Measurements from ENCODE around the gene CEP104.

CEP104 gene

DNA sequence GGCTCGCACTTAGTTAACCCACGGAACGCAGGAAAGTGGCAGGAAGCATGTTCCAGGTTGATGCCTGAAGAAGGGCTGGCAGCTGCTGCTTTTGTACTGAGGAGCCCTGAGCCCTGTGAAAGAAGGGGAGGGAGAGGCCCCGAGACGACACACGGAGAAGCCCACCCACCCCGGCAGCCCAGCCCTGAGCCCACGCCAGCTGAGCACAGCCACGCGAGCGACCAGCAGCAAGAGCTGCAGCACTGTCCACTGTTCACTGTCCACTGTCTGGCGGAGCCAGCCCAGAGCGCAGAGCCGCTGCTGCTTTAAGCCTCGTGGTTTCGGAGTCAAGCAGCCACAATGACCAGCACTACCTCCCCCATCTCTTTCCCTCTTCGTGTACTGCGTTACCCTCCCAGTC lies 66.1 kb downstream of the CEP104 start:
- DNase-seq: no peak

- no peak for DNase-seq
Measured at GRCh38 chr1:3790500-3790923, 66.5 kb downstream of the CEP104 start.

GRCh38 chr1:3789421-3790300 lies 67.3 kb downstream of the CEP104 start:
- no peak for DNase-seq

- DNase-seq: no peak
Measured at GRCh38 chr1:3788756-3789420, 68.1 kb downstream of the CEP104 start.

GRCh38 chr1:3787745-3788605 lies 69.0 kb downstream of the CEP104 start:
- DNase-seq: no peak

DNA sequence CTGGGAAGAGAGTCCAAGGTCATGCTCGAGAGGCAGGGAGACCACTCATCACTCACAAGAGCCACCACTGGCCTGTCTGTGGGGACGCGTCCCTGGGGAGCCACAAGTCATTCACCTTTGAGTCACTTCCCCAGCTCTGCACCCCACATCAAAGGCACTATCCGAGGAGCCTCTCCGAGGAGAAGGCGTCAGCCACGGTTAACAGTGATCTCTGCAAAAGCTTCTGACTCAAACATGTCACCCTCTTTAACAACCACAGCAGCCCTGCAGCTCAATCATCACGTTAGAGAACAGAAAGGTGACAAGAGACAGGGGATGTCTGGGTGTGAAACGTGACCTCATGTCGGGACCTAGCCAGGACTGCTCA lies 69.7 kb downstream of the CEP104 start:
- DNase-seq: no peak

DNA sequence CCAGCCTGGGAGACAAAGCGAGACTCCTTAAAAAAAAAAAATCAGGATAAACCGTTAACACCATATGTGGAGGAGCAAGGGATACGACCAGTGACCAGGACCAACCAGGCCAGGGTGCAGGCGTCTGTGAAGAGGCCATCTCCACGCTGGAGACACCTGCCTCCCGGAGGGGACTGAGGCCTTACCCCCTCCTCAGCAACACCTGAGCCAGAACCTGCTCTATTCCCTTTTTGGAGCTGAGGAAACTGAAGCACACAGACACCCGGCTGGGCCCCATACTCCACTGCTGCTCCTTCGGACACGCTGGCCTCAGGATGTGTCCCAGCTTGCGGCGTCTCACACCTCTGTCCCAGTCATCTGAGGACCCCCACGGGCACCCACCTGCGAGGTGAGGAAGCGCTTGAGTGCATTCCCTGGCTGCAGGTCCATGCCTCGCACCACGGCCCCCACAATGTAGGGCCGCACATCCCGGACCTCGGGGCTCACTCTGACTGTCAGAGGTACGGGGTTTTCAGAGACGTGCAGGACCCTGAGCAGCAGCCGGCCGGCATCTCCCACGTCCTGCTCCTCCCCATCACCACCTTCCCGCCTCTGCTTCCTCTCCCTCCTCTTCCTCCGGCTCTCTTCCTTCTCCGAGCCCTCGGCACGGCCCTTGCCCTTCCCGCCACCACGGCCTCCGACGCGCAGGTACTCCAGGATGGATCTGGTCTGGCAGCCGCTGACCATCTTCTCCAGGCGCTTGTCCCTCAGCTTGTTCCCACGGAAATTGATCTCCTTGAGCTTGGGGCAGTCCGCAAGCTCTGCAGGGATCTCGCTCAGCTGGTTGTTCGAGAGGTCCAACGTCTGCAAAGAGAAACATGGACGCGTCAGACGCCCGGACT lies 70.3 kb downstream of the CEP104 start:
- DNase-seq: no peak

DNA sequence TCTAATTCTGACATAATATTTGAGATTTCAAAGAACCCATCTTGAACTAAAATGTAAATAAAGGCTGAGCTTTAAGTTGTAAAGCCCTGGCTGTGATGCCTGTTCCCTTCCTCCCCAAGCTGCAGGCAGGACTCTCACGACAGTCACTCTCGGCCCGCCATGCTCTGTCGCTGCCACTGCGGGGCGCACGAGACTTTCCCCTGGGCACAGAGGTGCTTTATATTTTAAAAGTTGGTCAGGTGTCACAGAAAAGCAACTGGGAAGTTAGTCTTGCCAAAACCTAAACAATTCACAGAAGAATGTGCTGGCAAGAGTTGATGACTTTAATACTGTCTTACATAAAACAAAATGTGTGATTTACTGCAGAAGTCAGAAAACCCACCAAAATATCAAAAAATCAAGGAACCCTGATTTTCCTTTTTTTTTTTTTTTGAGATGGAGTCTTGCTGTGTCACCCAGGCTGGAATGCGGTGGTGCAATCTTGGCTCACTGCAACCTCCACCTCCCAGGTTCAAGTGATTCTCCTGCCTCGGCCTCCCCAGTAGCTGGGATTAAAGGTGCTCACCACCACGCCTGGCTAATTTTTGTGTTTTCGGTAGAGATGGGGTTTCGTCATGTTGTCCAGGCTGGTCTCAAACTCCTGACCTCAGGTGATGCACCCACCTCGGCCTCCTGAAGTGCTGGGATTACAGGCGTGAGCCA lies 71.4 kb downstream of the CEP104 start:
- no peak for DNase-seq

GRCh38 chr1:3785045-3785444 lies 72.0 kb downstream of the CEP104 start:
- no peak for DNase-seq

DNA sequence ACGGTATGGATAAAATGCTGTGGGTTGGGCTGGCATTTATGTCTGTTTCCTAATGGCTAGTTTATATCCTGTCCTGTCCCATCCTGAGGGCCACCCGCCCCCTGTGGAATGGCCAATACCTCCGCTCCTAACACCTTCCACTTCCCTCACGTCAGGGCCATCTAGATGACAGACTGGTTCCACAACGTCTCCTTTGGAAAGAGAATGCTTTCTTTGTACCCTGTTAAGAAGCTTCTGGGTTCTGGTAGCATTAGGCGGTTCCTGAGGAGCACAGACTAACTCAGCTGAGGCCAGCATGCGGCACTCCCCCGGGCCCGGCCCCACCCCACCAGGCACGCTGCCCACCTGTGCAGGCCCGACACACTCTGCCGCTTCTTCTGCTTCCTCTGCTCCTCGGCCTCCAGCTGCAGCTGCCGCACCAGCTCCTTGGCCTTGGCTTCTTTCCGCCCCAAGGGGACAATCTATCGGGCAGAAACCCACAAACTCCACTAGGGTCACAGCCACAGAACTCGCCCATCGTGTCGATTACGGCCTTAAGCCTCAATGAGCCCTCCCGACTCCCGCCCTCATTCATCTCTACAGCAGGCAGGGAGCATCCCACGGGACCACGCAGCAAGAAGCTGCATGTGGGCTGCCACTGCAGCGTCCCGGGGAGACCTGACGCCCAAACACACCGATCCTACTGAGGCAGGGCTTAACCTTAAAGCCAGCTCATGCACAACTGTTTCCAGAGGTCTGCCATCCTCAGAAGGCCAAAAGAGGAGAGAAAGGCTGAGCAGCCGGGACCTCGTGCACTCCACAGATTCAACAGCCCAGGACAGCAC lies 73.1 kb downstream of the CEP104 start:
- DNase-seq: no peak

DNA sequence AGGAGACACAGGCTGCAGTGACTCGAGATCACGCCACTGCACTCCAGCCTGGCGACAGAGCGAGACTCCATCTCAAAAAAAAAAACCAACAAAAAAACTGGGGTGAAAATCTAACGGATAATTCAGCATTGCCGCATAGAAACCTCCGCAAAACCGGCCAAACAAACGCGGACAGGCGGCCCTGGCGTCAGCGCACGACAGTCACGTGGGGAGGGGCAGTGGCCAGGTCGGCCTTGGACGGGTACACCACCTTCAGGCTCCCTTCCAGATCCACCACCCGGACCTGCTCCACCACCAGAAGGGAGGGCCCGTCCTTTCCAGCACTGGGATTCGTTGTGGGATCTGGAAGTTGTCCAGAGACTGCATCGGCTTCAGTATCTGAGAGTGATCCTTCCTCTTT lies 76.1 kb downstream of the CEP104 start:
- DNase-seq: no peak

DNA sequence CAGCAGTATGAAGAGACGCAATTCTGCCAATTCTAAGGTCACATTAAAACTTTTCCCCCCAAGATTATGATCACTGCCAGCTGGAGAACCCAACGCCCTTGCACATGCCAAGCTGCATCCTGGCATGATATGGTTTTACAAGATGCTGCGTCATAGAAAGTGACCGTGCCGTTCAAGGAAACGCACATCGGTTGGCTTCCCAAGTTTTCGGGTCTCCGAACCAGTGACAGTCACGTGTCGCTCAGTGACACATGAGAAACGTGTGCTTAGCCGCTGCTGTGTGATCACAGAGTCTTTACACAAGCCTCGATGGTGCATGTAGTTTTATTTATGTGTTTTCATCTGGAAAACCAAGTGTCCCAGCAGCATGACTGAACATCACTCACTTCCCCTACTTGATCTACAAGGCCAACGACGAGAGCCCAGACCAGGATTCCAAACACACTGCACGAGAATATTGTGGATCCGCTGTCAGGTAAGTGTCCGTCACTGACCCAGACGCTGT lies 77.0 kb downstream of the CEP104 start:
- DNase-seq: no peak

GRCh38 chr1:3779265-3779911 lies 77.6 kb downstream of the CEP104 start:
- no peak for DNase-seq

DNA sequence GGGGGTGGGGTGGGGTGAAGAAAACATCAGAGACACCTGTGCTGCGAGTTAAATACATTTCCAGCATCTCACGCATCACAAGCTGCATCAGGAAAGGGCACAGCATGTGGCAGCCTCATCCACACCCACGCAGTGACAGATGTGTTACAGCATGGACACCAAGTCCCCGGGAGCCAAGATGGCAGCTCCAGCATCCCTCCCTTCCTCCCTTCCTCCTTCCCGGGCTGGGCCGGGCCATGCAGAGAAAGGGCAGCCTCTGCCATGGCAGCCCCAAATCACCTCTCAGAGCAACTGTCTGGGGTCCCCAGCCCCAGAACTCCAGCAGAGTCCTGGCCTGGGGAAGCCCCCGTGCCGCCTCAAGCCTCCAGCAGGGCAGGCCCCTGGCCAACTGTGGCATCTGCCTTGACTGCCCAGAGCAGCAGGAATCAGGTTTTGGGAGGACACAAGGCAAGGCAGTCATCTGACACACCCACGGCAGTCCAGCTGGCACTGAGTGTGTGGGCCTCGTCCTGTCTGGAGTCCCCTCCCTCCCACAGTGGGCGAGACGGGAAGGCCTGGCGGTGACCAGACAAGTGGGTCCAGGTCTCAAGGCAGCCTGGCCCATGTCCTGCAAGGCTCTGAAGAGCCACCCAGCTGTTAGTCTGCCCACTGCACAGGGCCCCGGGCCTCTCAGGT lies 78.3 kb downstream of the CEP104 start:
- DNase-seq: no peak

- no peak for DNase-seq
Measured at GRCh38 chr1:3777647-3778589, 79.1 kb downstream of the CEP104 start.

DNA sequence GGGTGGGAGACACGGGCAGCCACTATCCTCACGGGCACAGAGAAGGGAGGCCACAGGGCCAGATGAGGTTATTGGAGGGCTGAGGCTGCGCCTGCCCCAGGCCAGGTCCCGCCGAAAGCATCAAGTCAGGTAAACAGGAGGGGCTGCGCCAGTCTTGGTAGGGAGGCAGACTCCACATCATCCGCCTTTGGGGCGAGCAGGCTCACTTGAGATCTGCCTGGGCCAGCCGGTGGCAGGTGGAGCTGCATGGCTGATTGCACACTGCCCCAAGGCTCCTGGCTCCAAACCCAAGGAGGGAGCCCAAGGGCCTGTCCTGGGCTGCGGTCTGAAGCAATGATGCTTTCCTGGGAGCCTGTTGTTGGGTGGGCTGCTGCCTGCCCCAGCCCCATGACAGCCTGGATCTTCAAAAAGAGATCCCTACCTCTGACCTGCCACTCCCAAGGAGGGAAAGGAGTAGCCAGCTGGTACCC lies 79.9 kb downstream of the CEP104 start:
- DNase-seq: no peak

GRCh38 chr1:3776231-3776961 lies 80.6 kb downstream of the CEP104 start:
- DNase-seq: peak in 1 of 2 experiments; percentile 30
